Measurements from ENCODE around the gene GRPEL1. TPM values are rescaled to one million over a fixed set of nuclear protein-coding genes. Genes with fewer than 3 reads are reported as not detected.
A peak's percentile ranks its signal among the peaks of the same experiment; 100 is the strongest.

GRPEL1 gene
- total and polyA plus RNA-seq, 2 of the 13 experiments (the other 11 are each of a cell fraction or from before 2014, with no cell fraction given) = 32.3 to 141 TPM

DNA sequence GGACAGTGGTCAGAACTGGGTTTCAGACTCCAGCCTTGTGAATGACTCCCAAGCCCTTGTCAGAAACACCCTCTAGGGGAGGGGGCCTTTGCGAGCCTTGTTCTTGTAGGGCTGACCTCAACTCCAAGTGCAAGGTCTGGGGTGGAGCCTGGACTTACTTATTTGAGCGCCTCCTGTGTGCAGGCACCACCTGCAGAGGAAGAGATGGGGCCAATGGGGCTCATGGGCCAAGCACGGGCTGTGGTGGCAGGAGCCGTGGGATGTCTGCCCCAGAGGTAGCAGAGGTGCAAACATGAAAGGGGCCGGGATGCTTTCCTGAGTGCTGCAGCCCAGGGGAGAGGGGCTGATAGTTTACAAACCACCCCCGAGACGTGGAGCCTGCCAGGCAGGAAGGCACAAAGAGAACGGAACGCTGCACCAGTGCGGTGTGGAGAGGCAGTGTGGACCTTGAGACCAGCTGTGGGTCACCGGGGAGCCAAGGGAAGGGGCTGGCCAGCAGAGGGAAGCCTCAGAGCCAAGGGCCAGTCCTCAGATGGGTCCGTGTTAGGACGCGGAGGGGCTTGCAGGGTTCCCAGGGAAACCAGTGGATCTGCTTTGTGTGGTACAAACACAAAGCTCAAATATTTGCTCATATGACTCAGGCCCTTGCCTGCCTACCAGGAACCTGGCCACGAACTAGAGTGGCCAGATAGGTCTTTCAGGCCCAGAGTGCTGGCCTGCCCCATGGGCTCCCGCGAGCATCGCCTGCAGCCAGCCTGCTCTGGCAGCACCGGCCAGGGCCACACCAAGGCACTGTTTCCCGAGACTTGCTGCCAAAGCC, 33.4 kb downstream of the GRPEL1 start (continued):
- TF ChIP-seq, protein P1, sequence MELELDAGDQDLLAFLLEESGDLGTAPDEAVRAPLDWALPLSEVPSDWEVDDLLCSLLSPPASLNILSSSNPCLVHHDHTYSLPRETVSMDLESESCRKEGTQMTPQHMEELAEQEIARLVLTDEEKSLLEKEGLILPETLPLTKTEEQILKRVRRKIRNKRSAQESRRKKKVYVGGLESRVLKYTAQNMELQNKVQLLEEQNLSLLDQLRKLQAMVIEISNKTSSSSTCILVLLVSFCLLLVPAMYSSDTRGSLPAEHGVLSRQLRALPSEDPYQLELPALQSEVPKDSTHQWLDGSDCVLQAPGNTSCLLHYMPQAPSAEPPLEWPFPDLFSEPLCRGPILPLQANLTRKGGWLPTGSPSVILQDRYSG (CRISPR knock-in tag; IDR thresholded peaks at IDR 0.05) = no peak
- TF ChIP-seq ZNF564 (CRISPR knock-in tag; IDR thresholded peaks at IDR 0.05) (peak; percentile 37; the same call in 1 of the 2 replicates), HIVEP1 (CRISPR knock-in tag; IDR thresholded peaks at IDR 0.05) (peak; percentile 90), KDM5B (CRISPR knock-in tag; IDR thresholded peaks at IDR 0.05; ENCODE audit: borderline replicate concordance) (peak; percentile 96), ELF4 (CRISPR knock-in tag; IDR thresholded peaks at IDR 0.05; ENCODE audit: borderline replicate concordance) (no peak), GATA4 (IDR thresholded peaks at IDR 0.05; ENCODE audit: borderline replicate concordance, low read depth) (no peak), TEAD2 (CRISPR knock-in tag; IDR thresholded peaks at IDR 0.05) (no peak), HCFC1 (IDR thresholded peaks at IDR 0.05; ENCODE audit: low read depth, low read length) (no peak; the same call in 1 of the 2 replicates), REL (CRISPR knock-in tag; conservative IDR thresholded peaks at IDR 0.05) (no peak), HMGA1 (CRISPR knock-in tag; conservative IDR thresholded peaks at IDR 0.05) (no peak), ZNF775 (CRISPR knock-in tag; IDR thresholded peaks at IDR 0.05; ENCODE audit: borderline replicate concordance) (no peak), NPAS2 (CRISPR knock-in tag; IDR thresholded peaks at IDR 0.05; ENCODE audit: borderline replicate concordance) (no peak), ZFP1 (CRISPR knock-in tag; IDR thresholded peaks at IDR 0.05) (no peak; the same call in 1 of the 2 replicates), CC2D1A (CRISPR knock-in tag; IDR thresholded peaks at IDR 0.05) (no peak)
- TF ChIP-seq, protein P2, sequence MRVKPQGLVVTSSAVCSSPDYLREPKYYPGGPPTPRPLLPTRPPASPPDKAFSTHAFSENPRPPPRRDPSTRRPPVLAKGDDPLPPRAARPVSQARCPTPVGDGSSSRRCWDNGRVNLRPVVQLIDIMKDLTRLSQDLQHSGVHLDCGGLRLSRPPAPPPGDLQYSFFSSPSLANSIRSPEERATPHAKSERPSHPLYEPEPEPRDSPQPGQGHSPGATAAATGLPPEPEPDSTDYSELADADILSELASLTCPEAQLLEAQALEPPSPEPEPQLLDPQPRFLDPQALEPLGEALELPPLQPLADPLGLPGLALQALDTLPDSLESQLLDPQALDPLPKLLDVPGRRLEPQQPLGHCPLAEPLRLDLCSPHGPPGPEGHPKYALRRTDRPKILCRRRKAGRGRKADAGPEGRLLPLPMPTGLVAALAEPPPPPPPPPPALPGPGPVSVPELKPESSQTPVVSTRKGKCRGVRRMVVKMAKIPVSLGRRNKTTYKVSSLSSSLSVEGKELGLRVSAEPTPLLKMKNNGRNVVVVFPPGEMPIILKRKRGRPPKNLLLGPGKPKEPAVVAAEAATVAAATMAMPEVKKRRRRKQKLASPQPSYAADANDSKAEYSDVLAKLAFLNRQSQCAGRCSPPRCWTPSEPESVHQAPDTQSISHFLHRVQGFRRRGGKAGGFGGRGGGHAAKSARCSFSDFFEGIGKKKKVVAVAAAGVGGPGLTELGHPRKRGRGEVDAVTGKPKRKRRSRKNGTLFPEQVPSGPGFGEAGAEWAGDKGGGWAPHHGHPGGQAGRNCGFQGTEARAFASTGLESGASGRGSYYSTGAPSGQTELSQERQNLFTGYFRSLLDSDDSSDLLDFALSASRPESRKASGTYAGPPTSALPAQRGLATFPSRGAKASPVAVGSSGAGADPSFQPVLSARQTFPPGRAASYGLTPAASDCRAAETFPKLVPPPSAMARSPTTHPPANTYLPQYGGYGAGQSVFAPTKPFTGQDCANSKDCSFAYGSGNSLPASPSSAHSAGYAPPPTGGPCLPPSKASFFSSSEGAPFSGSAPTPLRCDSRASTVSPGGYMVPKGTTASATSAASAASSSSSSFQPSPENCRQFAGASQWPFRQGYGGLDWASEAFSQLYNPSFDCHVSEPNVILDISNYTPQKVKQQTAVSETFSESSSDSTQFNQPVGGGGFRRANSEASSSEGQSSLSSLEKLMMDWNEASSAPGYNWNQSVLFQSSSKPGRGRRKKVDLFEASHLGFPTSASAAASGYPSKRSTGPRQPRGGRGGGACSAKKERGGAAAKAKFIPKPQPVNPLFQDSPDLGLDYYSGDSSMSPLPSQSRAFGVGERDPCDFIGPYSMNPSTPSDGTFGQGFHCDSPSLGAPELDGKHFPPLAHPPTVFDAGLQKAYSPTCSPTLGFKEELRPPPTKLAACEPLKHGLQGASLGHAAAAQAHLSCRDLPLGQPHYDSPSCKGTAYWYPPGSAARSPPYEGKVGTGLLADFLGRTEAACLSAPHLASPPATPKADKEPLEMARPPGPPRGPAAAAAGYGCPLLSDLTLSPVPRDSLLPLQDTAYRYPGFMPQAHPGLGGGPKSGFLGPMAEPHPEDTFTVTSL (CRISPR knock-in tag; IDR thresholded peaks at IDR 0.05; ENCODE audit: borderline replicate concordance) = no peak
- TF ChIP-seq, protein P3, sequence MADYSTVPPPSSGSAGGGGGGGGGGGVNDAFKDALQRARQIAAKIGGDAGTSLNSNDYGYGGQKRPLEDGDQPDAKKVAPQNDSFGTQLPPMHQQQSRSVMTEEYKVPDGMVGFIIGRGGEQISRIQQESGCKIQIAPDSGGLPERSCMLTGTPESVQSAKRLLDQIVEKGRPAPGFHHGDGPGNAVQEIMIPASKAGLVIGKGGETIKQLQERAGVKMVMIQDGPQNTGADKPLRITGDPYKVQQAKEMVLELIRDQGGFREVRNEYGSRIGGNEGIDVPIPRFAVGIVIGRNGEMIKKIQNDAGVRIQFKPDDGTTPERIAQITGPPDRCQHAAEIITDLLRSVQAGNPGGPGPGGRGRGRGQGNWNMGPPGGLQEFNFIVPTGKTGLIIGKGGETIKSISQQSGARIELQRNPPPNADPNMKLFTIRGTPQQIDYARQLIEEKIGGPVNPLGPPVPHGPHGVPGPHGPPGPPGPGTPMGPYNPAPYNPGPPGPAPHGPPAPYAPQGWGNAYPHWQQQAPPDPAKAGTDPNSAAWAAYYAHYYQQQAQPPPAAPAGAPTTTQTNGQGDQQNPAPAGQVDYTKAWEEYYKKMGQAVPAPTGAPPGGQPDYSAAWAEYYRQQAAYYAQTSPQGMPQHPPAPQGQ (CRISPR knock-in tag; IDR thresholded peaks at IDR 0.05; ENCODE audit: borderline replicate concordance) = no peak
- TF ChIP-seq, protein P4, sequence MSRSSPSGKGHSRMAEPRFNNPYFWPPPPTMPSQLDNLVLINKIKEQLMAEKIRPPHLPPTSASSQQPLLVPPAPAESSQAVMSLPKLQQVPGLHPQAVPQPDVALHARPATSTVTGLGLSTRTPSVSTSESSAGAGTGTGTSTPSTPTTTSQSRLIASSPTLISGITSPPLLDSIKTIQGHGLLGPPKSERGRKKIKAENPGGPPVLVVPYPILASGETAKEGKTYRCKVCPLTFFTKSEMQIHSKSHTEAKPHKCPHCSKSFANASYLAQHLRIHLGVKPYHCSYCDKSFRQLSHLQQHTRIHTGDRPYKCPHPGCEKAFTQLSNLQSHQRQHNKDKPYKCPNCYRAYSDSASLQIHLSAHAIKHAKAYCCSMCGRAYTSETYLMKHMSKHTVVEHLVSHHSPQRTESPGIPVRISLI (CRISPR knock-in tag; IDR thresholded peaks at IDR 0.05; ENCODE audit: borderline replicate concordance) = peak; percentile 23; the same call in 1 of the 2 replicates

All from HepG2 (cell line).